H1 (cell line): ENCODE results near the gene DDX50. TPM values are rescaled to one million over a fixed set of nuclear protein-coding genes. Genes with fewer than 3 reads are reported as not detected.

Source experiments
- CTCF ChIA-PET: fragments of 300-600 bp; sonication (Branson Sonifier 250); formaldehyde crosslinking; loops from one replicate; lab custom pipeline; 2021; ENCODE audit not compliant: partially characterized antibody; lab: Charles Lee
- POLR2A ChIA-PET: fragments of 300-600 bp; sonication (Branson Sonifier 250); formaldehyde crosslinking; loops from one replicate; lab custom pipeline; 2021; ENCODE audit warnings: inconsistent platforms; ENCODE audit not compliant: partially characterized antibody; lab: Charles Lee
- DNase-seq, 2 experiments: peaks; one replicate each; pipeline versions ENCODE4 v3.0.0 to v3.0.0-alpha.2; 2010 to 2022; ENCODE audit warnings: low spot score in 2 of 2, low read depth in 1 of 2, mixed read lengths in 1 of 2
- FAIRE-seq: peaks from 2 replicates; lab custom pipeline; 2011; peaks lifted over from hg19 to GRCh38; lab: Jason Lieb, UNC
- H2AFZ ChIP-seq: 2 replicates; pipeline ENCODE4 v1.8.1; 2012; ENCODE audit warnings: low read length, inconsistent platforms
- H2AK5ac ChIP-seq: 2 replicates; pipeline ENCODE4 v1.6.1; 2013; ENCODE audit warnings: low read depth, low read length
- H2BK120ac ChIP-seq: replicated peaks from 2 replicates; pipeline ENCODE3; 2013; ENCODE audit warnings: low read depth, low read length, inconsistent platforms
- H2BK12ac ChIP-seq: 2 replicates; pipeline ENCODE4 v1.6.1; 2013; ENCODE audit warnings: low read depth, low read length
- H2BK15ac ChIP-seq: 2 replicates; pipeline ENCODE4 v1.6.1; 2013; ENCODE audit warnings: low read length
- H2BK20ac ChIP-seq: 2 replicates; pipeline ENCODE4 v1.6.1; 2013; ENCODE audit warnings: low read length
- H2BK5ac ChIP-seq: 2 replicates; pipeline ENCODE4 v1.6.1; 2013; ENCODE audit warnings: low read depth, low read length
- H3K14ac ChIP-seq: 2 replicates; pipeline ENCODE4 v1.6.1; 2013; ENCODE audit warnings: inconsistent platforms; ENCODE audit not compliant: insufficient read length
- H3K18ac ChIP-seq: 2 replicates; pipeline ENCODE4 v1.6.1; 2013; ENCODE audit warnings: low read length; ENCODE audit errors: extremely low read depth
- H3K23ac ChIP-seq: 2 replicates; pipeline ENCODE4 v1.6.1; 2013; ENCODE audit warnings: inconsistent platforms; ENCODE audit not compliant: insufficient read length
- H3K23me2 ChIP-seq: 2 replicates; pipeline ENCODE4 v1.6.1; 2013; ENCODE audit warnings: low read depth, low read length
- H3K27ac ChIP-seq: 2 replicates; pipeline ENCODE4 v1.6.1; 2011; ENCODE audit warnings: low read depth, low read length, inconsistent platforms
- H3K27me3 ChIP-seq, 4 experiments: replicated peaks in 1 of 4; 1 replicate in 1 of 4; 2 replicates in 3 of 4; pipeline versions ENCODE4 v1.6.1 to v1.8.1; 2011 to 2013; ENCODE audit warnings: low read length in 3 of 4, mild to moderate bottlenecking in 3 of 4, inconsistent platforms in 2 of 4, mixed read lengths in 2 of 4, moderate library complexity in 1 of 4; ENCODE audit not compliant: control insufficient read depth in 3 of 4, insufficient read depth in 3 of 4; ENCODE audit errors: extremely low read depth in 1 of 4
- H3K36me3 ChIP-seq, 4 experiments: 2 replicates each; pipeline versions ENCODE4 v1.6.1 to v1.8.1; 2011 to 2013; ENCODE audit warnings: mild to moderate bottlenecking in 4 of 4, low read length in 3 of 4, moderate library complexity in 2 of 4, control low read depth in 1 of 4, inconsistent platforms in 1 of 4; ENCODE audit not compliant: insufficient read depth in 4 of 4, control insufficient read depth in 2 of 4
- H3K4ac ChIP-seq: replicated peaks from 2 replicates; pipeline ENCODE3; 2013; ENCODE audit warnings: low read length, low read depth, mixed read lengths, inconsistent platforms; ENCODE audit not compliant: insufficient read length
- H3K4me1 ChIP-seq, 4 experiments: replicated peaks in 1 of 4; 1 replicate in 1 of 4; 2 replicates in 3 of 4; pipeline versions ENCODE4 v1.6.1 to v1.8.1; 2011 to 2013; ENCODE audit warnings: low read length in 3 of 4, inconsistent platforms in 2 of 4, mixed read lengths in 1 of 4; ENCODE audit not compliant: insufficient read depth in 4 of 4, control insufficient read depth in 3 of 4
- H3K4me2 ChIP-seq, 2 experiments: 2 replicates each; pipeline versions ENCODE4 v1.6.1 to v1.8.1; 2011 to 2013; ENCODE audit warnings: low read depth in 2 of 2, low read length in 2 of 2, control low read depth in 1 of 2, inconsistent platforms in 1 of 2, mild to moderate bottlenecking in 1 of 2; ENCODE audit not compliant: insufficient read depth in 1 of 2
- H3K4me3 ChIP-seq, 4 experiments: fragments of 200-600, 300-600 bp in 1 of 4; sonication (generic), shearing (Covaris generic), sonication (Bioruptor Twin) in 1 of 4; 2 replicates each; pipeline versions ENCODE4 v1.5.1 to v1.8.1; 2011 to 2016; ENCODE audit warnings: low read length in 4 of 4, low read depth in 3 of 4, control low read depth in 2 of 4, inconsistent platforms in 2 of 4, mild to moderate bottlenecking in 2 of 4, mixed read lengths in 1 of 4, moderate library complexity in 1 of 4; ENCODE audit not compliant: insufficient read depth in 2 of 4; ENCODE audit errors: extremely low read depth in 1 of 4
- H3K56ac ChIP-seq: replicated peaks from 2 replicates; pipeline ENCODE3; 2013; ENCODE audit warnings: low read depth, mild to moderate bottlenecking, mixed read lengths, low read length, inconsistent platforms; ENCODE audit not compliant: insufficient read length
- H3K79me1 ChIP-seq: 2 replicates; pipeline ENCODE4 v1.6.1; 2013; ENCODE audit warnings: low read depth, low read length, control low read depth
- H3K79me2 ChIP-seq, 2 experiments: 2 replicates each; pipeline versions ENCODE4 v1.6.1 to v1.8.1; 2012 to 2013; ENCODE audit warnings: low read length in 2 of 2, mild to moderate bottlenecking in 2 of 2, inconsistent platforms in 1 of 2; ENCODE audit not compliant: insufficient read depth in 2 of 2, control insufficient read depth in 1 of 2
- H3K9ac ChIP-seq, 4 experiments: replicated peaks in 1 of 4; 1 replicate in 1 of 4; 2 replicates in 3 of 4; pipeline versions ENCODE4 v1.6.1 to v1.8.1; 2011 to 2013; ENCODE audit warnings: low read depth in 3 of 4, low read length in 3 of 4, control low read depth in 2 of 4, mild to moderate bottlenecking in 2 of 4, moderate library complexity in 2 of 4, inconsistent platforms in 1 of 4; ENCODE audit errors: extremely low read depth in 1 of 4
- H3K9me3 ChIP-seq, 2 experiments: 2 replicates each; pipeline versions ENCODE4 v1.6.1 to v1.8.1; 2012 to 2013; ENCODE audit warnings: mild to moderate bottlenecking in 2 of 2, moderate library complexity in 2 of 2, control low read depth in 1 of 2, inconsistent platforms in 1 of 2, low read depth in 1 of 2, low read length in 1 of 2, mixed read lengths in 1 of 2; ENCODE audit not compliant: insufficient read depth in 2 of 2
- H4K20me1 ChIP-seq, 2 experiments: replicated peaks in 1 of 2; 2 replicates each; pipeline versions ENCODE3 to v1.8.1; 2011 to 2013; ENCODE audit warnings: inconsistent platforms in 2 of 2, low read length in 2 of 2, mild to moderate bottlenecking in 1 of 2; ENCODE audit not compliant: insufficient read depth in 2 of 2, control insufficient read depth in 1 of 2
- H4K5ac ChIP-seq: 2 replicates; pipeline ENCODE4 v1.6.1; 2013; ENCODE audit warnings: low read length, low read depth, mixed read lengths, inconsistent platforms; ENCODE audit not compliant: insufficient read length
- H4K8ac ChIP-seq: 2 replicates; pipeline ENCODE4 v1.8.0; 2013; ENCODE audit warnings: mild to moderate bottlenecking, moderate library complexity, low read length, inconsistent platforms; ENCODE audit not compliant: insufficient read depth; ENCODE audit errors: extremely low read depth
- H4K91ac ChIP-seq: replicated peaks from 2 replicates; pipeline ENCODE3; 2013; ENCODE audit warnings: low read length, mixed read lengths, inconsistent platforms; ENCODE audit not compliant: insufficient read length
- BCL11A ChIP-seq, 2 experiments: IDR thresholded peaks; one replicate each; pipeline ENCODE4 v1.6.1; 2011; ENCODE audit warnings: low read depth in 2 of 2, low read length in 2 of 2, mild to moderate bottlenecking in 2 of 2
- FOSL1 ChIP-seq: IDR thresholded peaks from 2 replicates; pipeline ENCODE4 v1.6.1; 2011; ENCODE audit warnings: mild to moderate bottlenecking, low read depth, low read length, moderate library complexity; ENCODE audit not compliant: insufficient read depth
- GABPA ChIP-seq: IDR thresholded peaks from 2 replicates; pipeline ENCODE4 v1.6.1; 2011; ENCODE audit warnings: mild to moderate bottlenecking, low read length, moderate library complexity, borderline replicate concordance; ENCODE audit not compliant: insufficient read depth
- SRF ChIP-seq: IDR thresholded peaks from 2 replicates; pipeline ENCODE4 v1.6.1; 2011; ENCODE audit warnings: mild to moderate bottlenecking, low read depth, low read length, moderate library complexity
- TAF7 ChIP-seq: optimal IDR thresholded peaks from 2 replicates; pipeline ENCODE3; 2011; ENCODE audit warnings: low read depth, mild to moderate bottlenecking, inconsistent platforms, low read length, moderate library complexity, borderline replicate concordance
- YY1 ChIP-seq: IDR thresholded peaks from 2 replicates; pipeline ENCODE4 v1.6.1; 2011; ENCODE audit warnings: low read depth, mild to moderate bottlenecking, low read length
- ZNF274 ChIP-seq: IDR thresholded peaks from 2 replicates; pipeline ENCODE4 v1.7.0; 2012; ENCODE audit warnings: low read length, borderline replicate concordance; ENCODE audit errors: extremely low read depth
- polyA plus RNA-seq, 7 experiments: library from polyadenylated mRNA; depleted of rRNA in 3 of 7; stranded (reverse) in 5 of 7; unstranded in 2 of 7; fragments of >200 nt in 5 of 7; fragments of 200-250 nt in 2 of 7; gene quantifications; 1 replicate in 5 of 7; 2 replicates in 1 of 7; 4 replicates in 1 of 7; pipeline versions ENCODE4 v1.2.1 to v1.2.3, GENCODE V29; 2011 to 2013; ENCODE audit warnings: missing spikeins in 2 of 7, mixed read lengths in 2 of 7
- total RNA-seq: library from RNA; stranded (reverse); fragmentation: NEBNext Ultra II Directional; extraction: Animal tissue kit (Norgen Biotek cat#: 25700); gene quantifications from 2 replicates; pipeline ENCODE4 v1.2.1, GENCODE V29; 2021

The DDX50 gene
- total and polyA plus RNA-seq, 2 of the 8 experiments (the other 6 are each of a cell fraction or from before 2014, with no cell fraction given) = 20.0 to 36.5 TPM

DNA sequence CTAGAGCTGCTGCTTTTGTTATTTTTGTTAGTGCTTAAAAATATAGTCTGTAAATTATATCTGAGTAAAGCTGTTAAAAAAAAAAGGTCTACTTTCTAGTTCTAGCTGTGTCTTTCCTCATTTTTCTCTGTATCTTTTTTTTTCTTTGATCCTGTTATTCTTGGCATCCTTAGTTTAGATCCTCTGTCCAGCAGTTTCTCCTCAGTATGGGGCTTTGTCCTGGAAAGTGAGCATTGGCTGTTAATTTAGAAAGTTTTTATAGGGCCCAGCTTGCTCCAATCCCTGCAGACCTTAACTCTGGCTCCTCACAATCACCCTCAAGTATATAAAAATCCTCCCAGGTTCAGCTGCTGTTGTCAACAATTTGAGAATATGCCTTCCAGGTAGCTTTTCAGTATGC lies 23.5 kb downstream of the DDX50 start:
- no peak overlapping the region for H2AK5ac ChIP-seq
- no peaks in the 10 kb centered on the region for H3K79me2 ChIP-seq
- H3K27ac ChIP-seq = no peak overlapping the region
- H4K20me1 ChIP-seq = peaks cover 0 to 1% of the 10 kb centered on the region in 2 experiments
- ChIA-PET CTCF (interaction anchor here (0.7 to 1.2 kb wide), 2 partner anchors 27 to 29 kb away, joined by 3 read pairs; no protein-coding TSS in a partner anchor), POLR2A (interaction anchor here (1.2 to 1.3 kb wide), 2 partner anchors 25 to 43 kb away, joined by 3 read pairs; no protein-coding TSS in a partner anchor)
- DNase-seq (no peak), FAIRE-seq (no peak)
- no peak overlapping the region for H2AFZ ChIP-seq
- H3K9me3 ChIP-seq = no peaks in the 10 kb centered on the region
- H3K4me3 ChIP-seq = no peak overlapping the region
- no peak overlapping the region for H4K91ac ChIP-seq
- no peak overlapping the region for H3K4ac ChIP-seq
- no peak overlapping the region for H4K8ac ChIP-seq
- H3K36me3 ChIP-seq = peaks cover 0 to 7% (median 4%) of the 10 kb centered on the region in 4 experiments; a peak in 4 of 8 replicates
- no peaks in the 10 kb centered on the region for H3K27me3 ChIP-seq
- no peak overlapping the region for H2BK5ac ChIP-seq
- H3K14ac ChIP-seq = no peak overlapping the region
- H3K18ac ChIP-seq = no peak overlapping the region
- no peak overlapping the region for H3K23ac ChIP-seq
- no peak overlapping the region for H2BK20ac ChIP-seq
- H3K79me1 ChIP-seq = no peaks in the 10 kb centered on the region; the same call in 1 of the 2 replicates
- no peak overlapping the region for H3K56ac ChIP-seq
- H3K9ac ChIP-seq = no peak overlapping the region
- H4K5ac ChIP-seq = no peak overlapping the region
- H2BK12ac ChIP-seq = no peak overlapping the region
- H2BK15ac ChIP-seq = no peak overlapping the region
- H3K4me2 ChIP-seq = no peak overlapping the region
- no peaks in the 10 kb centered on the region for H3K4me1 ChIP-seq
- no peaks in the 10 kb centered on the region for H3K23me2 ChIP-seq
- no peak overlapping the region for H2BK120ac ChIP-seq
- TF ChIP-seq TAF7 (no peak), YY1 (no peak), FOSL1 (no peak), SRF (no peak), GABPA (no peak), BCL11A (IDR thresholded peaks at IDR 0.05; ENCODE audit: low read depth in 2 of 2, low read length in 2 of 2) (no peak), ZNF274 (no peak)
